Measurements from ENCODE around the gene MKX. TPM values are rescaled to one million over a fixed set of nuclear protein-coding genes. Genes with fewer than 3 reads are reported as not detected.

The MKX gene
- total RNA-seq, 2 donors from 2014 or later = 2.7 to 8.4 TPM

GRCh38 chr10:27671821-27672220 lies 73.8 kb downstream of the MKX start:
- H3K4me3 ChIP-seq = no peak overlapping the region
- H3K27ac ChIP-seq = no peak overlapping the region
- no peak for ATAC-seq (ENCODE audit: insufficient number of reproducible peaks, low FRiP score, low read depth)
- H3K4me1 ChIP-seq (ENCODE audit: control insufficient read depth in 1 of 2, low read depth in 2 of 2) = no peaks in the 10 kb centered on the region
- no peaks in the 10 kb centered on the region for H3K36me3 ChIP-seq
- no peaks in the 10 kb centered on the region for H3K27me3 ChIP-seq (replicated peaks; ENCODE audit: insufficient read depth)
- DNase-seq (ENCODE audit: low spot score) = no peak
- H3K9me3 ChIP-seq = no peaks in the 10 kb centered on the region
- no peak for TF ChIP-seq CTCF (IDR thresholded peaks at IDR 0.05)

- ATAC-seq (ENCODE audit: insufficient number of reproducible peaks, low FRiP score, low read depth) (no peak), DNase-seq (ENCODE audit: low spot score) (no peak)
- Histone ChIP-seq H3K36me3 (no peaks in the 10 kb centered on the region), H3K27ac (no peak overlapping the region), H3K4me3 (no peak overlapping the region), H3K4me1 (ENCODE audit: control insufficient read depth in 1 of 2, low read depth in 2 of 2) (no peaks in the 10 kb centered on the region), H3K27me3 (replicated peaks; ENCODE audit: insufficient read depth) (no peaks in the 10 kb centered on the region), H3K9me3 (no peaks in the 10 kb centered on the region)
- TF ChIP-seq CTCF (IDR thresholded peaks at IDR 0.05) = no peak
These were observed 81.2 kb downstream of the MKX start for GRCh38 chr10:27664461-27664860.

- DNase-seq (ENCODE audit: low spot score) = no peak
- no peak for ATAC-seq (ENCODE audit: insufficient number of reproducible peaks, low FRiP score, low read depth)
- H3K27me3 ChIP-seq (replicated peaks; ENCODE audit: insufficient read depth) = no peaks in the 10 kb centered on the region
- no peaks in the 10 kb centered on the region for H3K36me3 ChIP-seq
- H3K9me3 ChIP-seq = no peaks in the 10 kb centered on the region
- no peaks in the 10 kb centered on the region for H3K4me1 ChIP-seq (ENCODE audit: control insufficient read depth in 1 of 2, low read depth in 2 of 2)
- TF ChIP-seq CTCF (IDR thresholded peaks at IDR 0.05) = no peak
- H3K4me3 ChIP-seq = no peak overlapping the region
- H3K27ac ChIP-seq = no peak overlapping the region
These were observed 82.0 kb downstream of the MKX start for GRCh38 chr10:27663621-27664020.

- TF ChIP-seq CTCF (IDR thresholded peaks at IDR 0.05) = no peak
- ATAC-seq (ENCODE audit: insufficient number of reproducible peaks, low FRiP score, low read depth) (no peak), DNase-seq (ENCODE audit: low spot score) (no peak)
- no peaks in the 10 kb centered on the region for H3K36me3 ChIP-seq
- no peaks in the 10 kb centered on the region for H3K27me3 ChIP-seq (replicated peaks; ENCODE audit: insufficient read depth)
- H3K9me3 ChIP-seq = no peaks in the 10 kb centered on the region
- no peak overlapping the region for H3K4me3 ChIP-seq
- H3K4me1 ChIP-seq (ENCODE audit: control insufficient read depth in 1 of 2, low read depth in 2 of 2) = no peaks in the 10 kb centered on the region
- no peak overlapping the region for H3K27ac ChIP-seq
These were observed 83.9 kb downstream of the MKX start for GRCh38 chr10:27661514-27662286.

GRCh38 chr10:27660711-27661110 lies 84.9 kb downstream of the MKX start:
- TF ChIP-seq CTCF (IDR thresholded peaks at IDR 0.05) = no peak
- H3K4me3 ChIP-seq = no peak overlapping the region
- H3K27me3 ChIP-seq (replicated peaks; ENCODE audit: insufficient read depth) = no peaks in the 10 kb centered on the region
- ATAC-seq (ENCODE audit: insufficient number of reproducible peaks, low FRiP score, low read depth) (no peak), DNase-seq (ENCODE audit: low spot score) (no peak)
- no peaks in the 10 kb centered on the region for H3K4me1 ChIP-seq (ENCODE audit: control insufficient read depth in 1 of 2, low read depth in 2 of 2)
- no peaks in the 10 kb centered on the region for H3K36me3 ChIP-seq
- H3K9me3 ChIP-seq = no peaks in the 10 kb centered on the region
- no peak overlapping the region for H3K27ac ChIP-seq

Data from thoracic aorta (tissue), 2 donors.